D721Med (cell line): Measurements from ENCODE around the gene B3GNT5.

Experiments
- DNase-seq: peaks from one replicate; pipeline ENCODE4 v3.0.0; 2011; ENCODE audit warnings: low spot score; ENCODE audit not compliant: insufficient read length
- FAIRE-seq: peaks from 2 replicates; lab custom pipeline; 2011; peaks lifted over from hg19 to GRCh38; lab: Jason Lieb, UNC
- CTCF ChIP-seq: IDR thresholded peaks from 2 replicates; pipeline ENCODE4 v1.5.1; 2012; ENCODE audit warnings: mild to moderate bottlenecking, control low read depth; ENCODE audit not compliant: insufficient read depth; ENCODE audit errors: missing control alignments

The B3GNT5 gene

GRCh38 chr3:183259621-183260020 is 6.6 kb downstream of the B3GNT5 start:
- FAIRE-seq (no peak), DNase-seq (no peak)
- no peak for TF ChIP-seq CTCF

GRCh38 chr3:183260167-183260904 is 7.3 kb downstream of the B3GNT5 start:
- no peak for TF ChIP-seq CTCF
- no peak for DNase-seq
- no peak for FAIRE-seq

- no peak for TF ChIP-seq CTCF
- DNase-seq (no peak), FAIRE-seq (no peak)
These were observed 8.2 kb downstream of the B3GNT5 start for GRCh38 chr3:183261151-183261724.

GRCh38 chr3:183262875-183263378 is 9.9 kb downstream of the B3GNT5 start:
- DNase-seq: no peak
- no peak for TF ChIP-seq CTCF
- no peak for FAIRE-seq

GRCh38 chr3:183264268-183264667 is 11.2 kb downstream of the B3GNT5 start:
- FAIRE-seq (no peak), DNase-seq (no peak)

GRCh38 chr3:183265157-183265642 is 12.1 kb downstream of the B3GNT5 start:
- no peak for FAIRE-seq
- no peak for TF ChIP-seq CTCF
- no peak for DNase-seq

More at GRCh38 chr3:183264268-183264667, 11.2 kb downstream of the B3GNT5 start:
- no peak for TF ChIP-seq CTCF

GRCh38 chr3:183265834-183266417 is 12.9 kb downstream of the B3GNT5 start:
- no peak for TF ChIP-seq CTCF
- DNase-seq (no peak), FAIRE-seq (no peak)
